Right ventricle myocardium superior (tissue), 1 donor: ENCODE data around the gene CDCA8. TPM values are rescaled to one million over a fixed set of nuclear protein-coding genes. Genes with fewer than 3 reads are reported as not detected.

Experiments used
- ATAC-seq: fragments of 200-7000 bp; cut with Tn5 transposase; one replicate; pipeline ENCODE4 v1.9.1; 2020; ENCODE audit warnings: mild to moderate bottlenecking; ENCODE audit not compliant: poor library complexity
- DNase-seq: peaks from one replicate; pipeline ENCODE4 v3.0.0-alpha.2; 2020
- intact Hi-C: fragments of 100-400 bp; cut with DNase I; formaldehyde crosslinking; loops from one replicate; pipeline ENCODE4 v1.11.2; 2022
- total RNA-seq: library from RNA; stranded (reverse); fragmentation: NEBNext Ultra II Directional; extraction: Animal tissue kit (Norgen Biotek cat#: 25700); gene quantifications from one replicate; pipeline ENCODE4 v1.2.1, GENCODE V29; 2021
- donor health status: DM: no; HTN: yes; CAD: no; lungs with severe emphysema.

CDCA8 gene
- total RNA-seq, 1 donor from 2014 or later = 0.46 TPM

GRCh38 chr1:37753473-37754321 is 61.4 kb downstream of the CDCA8 start:
- intact Hi-C loops = no loop called here
- no peak for DNase-seq
- no peak for ATAC-seq

- no peak for DNase-seq
- intact Hi-C loops = no loop called here
- no peak for ATAC-seq
Measured at GRCh38 chr1:37755290-37755689, 63.0 kb downstream of the CDCA8 start.

DNA sequence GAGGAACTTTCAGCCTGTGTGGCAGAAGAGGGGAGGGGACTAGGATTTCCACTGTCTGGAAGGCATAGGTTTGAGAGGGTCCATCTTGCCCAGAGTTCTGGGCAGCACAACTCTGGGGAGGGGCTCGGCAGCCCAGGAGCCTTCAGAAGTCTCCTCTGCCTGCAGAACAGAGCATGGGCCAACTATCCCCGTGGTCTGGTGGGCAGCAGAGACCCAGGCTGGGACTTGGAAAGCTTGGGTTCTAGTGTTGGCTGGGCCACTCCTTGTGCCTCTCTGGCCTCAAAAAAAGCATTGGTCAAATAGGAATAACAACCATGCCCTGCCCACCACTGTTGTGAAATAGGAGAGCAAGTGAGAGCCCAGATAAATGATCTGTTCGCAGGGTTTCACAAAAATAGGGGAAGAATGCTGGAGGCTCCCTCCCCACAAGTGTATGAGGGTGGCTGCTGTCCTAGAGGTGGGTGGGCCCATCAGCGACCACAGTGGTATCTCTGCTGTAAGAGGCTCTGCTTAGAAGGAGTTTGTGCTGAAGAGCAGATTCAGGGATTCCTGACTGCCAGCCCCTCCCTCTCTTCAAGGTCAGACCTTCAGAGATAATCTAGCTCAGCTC is 63.7 kb downstream of the CDCA8 start:
- intact Hi-C loops = no loop called here
- no peak for ATAC-seq
- no peak for DNase-seq

Other genes with a start within 250 kb of the CDCA8 start
- gene ZC3H12A, start 217.9 kb upstream of the CDCA8 start, total RNA-seq = 4.2 TPM
- gene MEAF6, start 177.8 kb upstream of the CDCA8 start, total RNA-seq = 34.6 TPM
- gene SNIP1, start 138.2 kb upstream of the CDCA8 start, total RNA-seq = 7.4 TPM
- gene DNALI1, start 135.6 kb upstream of the CDCA8 start, total RNA-seq = 3.1 TPM
- 20.1 TPM for gene GNL2, start 96.6 kb upstream of the CDCA8 start, total RNA-seq
- not detected for gene RSPO1, start 57.6 kb upstream of the CDCA8 start, total RNA-seq
- 0.13 TPM for gene EPHA10, start 72.6 kb downstream of the CDCA8 start, total RNA-seq
- gene MANEAL, start 101.3 kb downstream of the CDCA8 start, total RNA-seq = 0.91 TPM
- 52.2 TPM for gene C1orf122, start 115.3 kb downstream of the CDCA8 start, total RNA-seq
- 4.5 TPM for gene YRDC, start 115.7 kb downstream of the CDCA8 start, total RNA-seq
- 12.5 TPM for gene MTF1, start 167.1 kb downstream of the CDCA8 start, total RNA-seq